IMR-90 (cell line): ENCODE results near the gene GEMIN2.

Experiments used
- CEBPB ChIP-seq: IDR thresholded peaks from 2 replicates; pipeline ENCODE4 v1.6.1; 2012; ENCODE audit warnings: low read depth, low read length, improper control_type of control experiment
- CTCF ChIP-seq: conservative IDR thresholded peaks from 2 replicates; pipeline ENCODE4 v1.5.1; 2012; ENCODE audit warnings: mild to moderate bottlenecking, low read depth, low read length, improper control_type of control experiment
- FOS ChIP-seq: fragments of 150-350 bp; IDR thresholded peaks from 2 replicates; pipeline ENCODE4 v1.6.1; 2016; ENCODE audit warnings: low read depth, low read length
- MAZ ChIP-seq: IDR thresholded peaks from 2 replicates; pipeline ENCODE4 v1.6.1; 2012; ENCODE audit warnings: low read depth, mild to moderate bottlenecking, low read length, improper control_type of control experiment, moderate library complexity, borderline replicate concordance
- NFE2L2 ChIP-seq: fragments of 150-350 bp; IDR thresholded peaks from 2 replicates; pipeline ENCODE4 v1.6.1; 2016; ENCODE audit warnings: low read depth, mild to moderate bottlenecking, low read length
- POLR2A ChIP-seq: IDR thresholded peaks from 2 replicates; pipeline ENCODE4 v1.6.1; 2012; ENCODE audit warnings: mild to moderate bottlenecking, low read depth, low read length
- SMC3 ChIP-seq: fragments of 150-350 bp; IDR thresholded peaks from 2 replicates; pipeline ENCODE4 v1.6.1; 2016; ENCODE audit warnings: low read depth, mild to moderate bottlenecking, antibody characterized with exemption, low read length, moderate library complexity

- TF ChIP-seq POLR2A (no peak), MAZ (no peak), CTCF (no peak), SMC3 (no peak), NFE2L2 (no peak), FOS (no peak), CEBPB (no peak)
Measured at GRCh38 chr14:39085933-39086332, 28.2 kb upstream of the GEMIN2 start.
